ENCODE measurements around the gene PRDM15. TPM values are rescaled to one million over a fixed set of nuclear protein-coding genes. Genes with fewer than 3 reads are reported as not detected.

PRDM15 gene
- total and polyA plus RNA-seq, 2 experiments from 2014 or later = 2.3 to 4.2 TPM

- no peak for TF ChIP-seq EZH2phosphoT487 (IDR thresholded peaks at IDR 0.05; ENCODE audit: insufficient read depth, low read depth)
- TF ChIP-seq EZH2 (IDR thresholded peaks at IDR 0.05; ENCODE audit: insufficient read depth, poor library complexity, severe bottlenecking) = no peak
- Histone ChIP-seq H3K27ac (no peak overlapping the region), H4K20me1 (ENCODE audit: insufficient read depth) (no peaks in the 10 kb centered on the region), H3K4me1 (ENCODE audit: insufficient read depth) (0 out of 2 replicates have a peak, but pooled peaks cover 4% of the 10 kb centered on the region), H2AFZ (no peak overlapping the region), H3K4me3 (no peak overlapping the region), H3F3A (ENCODE audit: insufficient read depth) (peaks cover 4% of the 10 kb centered on the region; the same call in 1 of the 2 replicates), H3K9ac (no peak overlapping the region), H3K9me2 (ENCODE audit: insufficient read depth) (no peaks in the 10 kb centered on the region), H3K79me2 (ENCODE audit: insufficient read depth) (peaks cover 24% of the 10 kb centered on the region), H3K27me3 (replicated peaks; ENCODE audit: insufficient read depth) (no peaks in the 10 kb centered on the region), H3K36me3 (ENCODE audit: low read depth) (peaks cover 6% of the 10 kb centered on the region; the same call in 1 of the 2 replicates), H3K4me2 (ENCODE audit: unreplicated experiment) (no peak overlapping the region), H3K9me3 (ENCODE audit: low read depth) (no peaks in the 10 kb centered on the region)
- in situ Hi-C loops (cut with MboI) = no loop called here
- WGBS, 2 experiments (ENCODE audit: low coverage in 1 of 2, low lambda C conversion rate in 2 of 2, missing lambda C conversion rate in 2 of 2) = 96 to 98% methylated on average over 14 of the region's 14 CpGs
- no peak for DNase-seq
Observed at GRCh38 chr21:41857771-41858300, 21.3 kb downstream of the PRDM15 start.

- Histone ChIP-seq H3K79me2 (ENCODE audit: insufficient read depth) (peaks cover 11% of the 10 kb centered on the region; the same call in 1 of the 2 replicates), H3K4me1 (ENCODE audit: insufficient read depth) (no peaks in the 10 kb centered on the region), H4K20me1 (ENCODE audit: insufficient read depth) (no peaks in the 10 kb centered on the region), H3K9me2 (ENCODE audit: insufficient read depth) (no peaks in the 10 kb centered on the region), H3K27me3 (replicated peaks; ENCODE audit: insufficient read depth) (no peaks in the 10 kb centered on the region), H3K27ac (no peak overlapping the region), H3K9ac (no peak overlapping the region), H3K4me2 (ENCODE audit: unreplicated experiment) (no peak overlapping the region), H3K4me3 (no peak overlapping the region), H3F3A (ENCODE audit: insufficient read depth) (no peaks in the 10 kb centered on the region), H3K9me3 (ENCODE audit: low read depth) (no peaks in the 10 kb centered on the region), H3K36me3 (ENCODE audit: low read depth) (peaks cover 6% of the 10 kb centered on the region; the same call in 1 of the 2 replicates), H2AFZ (no peak overlapping the region)
- TF ChIP-seq EZH2phosphoT487 (IDR thresholded peaks at IDR 0.05; ENCODE audit: insufficient read depth, low read depth) (no peak), EZH2 (IDR thresholded peaks at IDR 0.05; ENCODE audit: insufficient read depth, poor library complexity, severe bottlenecking) (no peak)
- no peak for DNase-seq
- WGBS, 2 experiments (ENCODE audit: low coverage in 1 of 2, low lambda C conversion rate in 2 of 2, missing lambda C conversion rate in 2 of 2) = 92 to 97% methylated on average over 10 of the region's 10 CpGs
- in situ Hi-C loops (cut with MboI) = no loop called here
Observed at GRCh38 chr21:41856572-41856971, 22.6 kb downstream of the PRDM15 start.

- Histone ChIP-seq H4K20me1 (ENCODE audit: insufficient read depth) (no peaks in the 10 kb centered on the region), H3K36me3 (ENCODE audit: low read depth) (peaks cover 6% of the 10 kb centered on the region; the same call in 1 of the 2 replicates), H3K9me3 (ENCODE audit: low read depth) (no peaks in the 10 kb centered on the region), H3K9ac (no peak overlapping the region), H3K4me1 (ENCODE audit: insufficient read depth) (no peaks in the 10 kb centered on the region), H3K4me2 (ENCODE audit: unreplicated experiment) (no peak overlapping the region), H2AFZ (no peak overlapping the region), H3K27me3 (replicated peaks; ENCODE audit: insufficient read depth) (no peaks in the 10 kb centered on the region), H3K9me2 (ENCODE audit: insufficient read depth) (no peaks in the 10 kb centered on the region), H3F3A (ENCODE audit: insufficient read depth) (no peaks in the 10 kb centered on the region), H3K27ac (no peak overlapping the region), H3K79me2 (ENCODE audit: insufficient read depth) (no peaks in the 10 kb centered on the region), H3K4me3 (no peak overlapping the region)
- no peak for DNase-seq
- no peak for TF ChIP-seq EZH2phosphoT487 (IDR thresholded peaks at IDR 0.05; ENCODE audit: insufficient read depth, low read depth)
- no peak for TF ChIP-seq EZH2 (IDR thresholded peaks at IDR 0.05; ENCODE audit: insufficient read depth, poor library complexity, severe bottlenecking)
- 96 to 97% methylated on average over 31 of the region's 31 CpGs for WGBS, 2 experiments (ENCODE audit: low coverage in 1 of 2, low lambda C conversion rate in 2 of 2, missing lambda C conversion rate in 2 of 2)
- in situ Hi-C loops (cut with MboI) = no loop called here
Observed at GRCh38 chr21:41854426-41854995, 24.6 kb downstream of the PRDM15 start.

GRCh38 chr21:41852929-41853320 is 26.2 kb downstream of the PRDM15 start:
- 98 to 100% methylated on average over 9 of the region's 9 CpGs for WGBS, 2 experiments (ENCODE audit: low coverage in 1 of 2, low lambda C conversion rate in 2 of 2, missing lambda C conversion rate in 2 of 2)

More at GRCh38 chr21:41852929-41853320, 26.2 kb downstream of the PRDM15 start:
- H3K4me3 ChIP-seq = no peak overlapping the region
- H3K27me3 ChIP-seq (replicated peaks; ENCODE audit: insufficient read depth) = no peaks in the 10 kb centered on the region
- H3K4me1 ChIP-seq (ENCODE audit: insufficient read depth) = no peaks in the 10 kb centered on the region
- peaks cover 6% of the 10 kb centered on the region; the same call in 1 of the 2 replicates for H3K36me3 ChIP-seq (ENCODE audit: low read depth)
- no peak overlapping the region for H3K9ac ChIP-seq
- H3K79me2 ChIP-seq (ENCODE audit: insufficient read depth) = no peaks in the 10 kb centered on the region
- TF ChIP-seq EZH2 (IDR thresholded peaks at IDR 0.05; ENCODE audit: insufficient read depth, poor library complexity, severe bottlenecking) = no peak
- no peak for TF ChIP-seq EZH2phosphoT487 (IDR thresholded peaks at IDR 0.05; ENCODE audit: insufficient read depth, low read depth)
- H3K4me2 ChIP-seq (ENCODE audit: unreplicated experiment) = no peak overlapping the region
- DNase-seq = no peak
- H3K27ac ChIP-seq = no peak overlapping the region
- H4K20me1 ChIP-seq (ENCODE audit: insufficient read depth) = no peaks in the 10 kb centered on the region
- H3K9me3 ChIP-seq (ENCODE audit: low read depth) = no peaks in the 10 kb centered on the region
- no peak overlapping the region for H2AFZ ChIP-seq
- H3K9me2 ChIP-seq (ENCODE audit: insufficient read depth) = no peaks in the 10 kb centered on the region
- in situ Hi-C loops (cut with MboI) = no loop called here
- H3F3A ChIP-seq (ENCODE audit: insufficient read depth) = no peaks in the 10 kb centered on the region
